GM19372 (cell line): ENCODE data around the gene CRABP2.
A peak's percentile ranks its signal among the peaks of the same experiment; 100 is the strongest.

Experiments used
- ATAC-seq: cut with Tn5 transposase; IDR thresholded peaks from one replicate; pipeline ENCODE4 v1.9.1; 2021; ENCODE audit warnings: mild to moderate bottlenecking, low read depth, moderate library complexity; ENCODE audit not compliant: unreplicated experiment

CRABP2 gene

GRCh38 chr1:156705321-156705917 lies at the start of gene CRABP2:
Gene CRABP2 (minus strand): TSS chr1:156705583. CDS start chr1:156705446, 137 bp downstream.
- no peak for ATAC-seq

GRCh38 chr1:156754219-156754618 lies 48.8 kb upstream of the CRABP2 start:
- ATAC-seq: no peak

GRCh38 chr1:156752843-156753482 lies 47.6 kb upstream of the CRABP2 start:
- ATAC-seq: no peak

GRCh38 chr1:156751757-156752481 lies 46.5 kb upstream of the CRABP2 start:
- peak; percentile 71 for ATAC-seq

GRCh38 chr1:156751451-156751756 lies 46.0 kb upstream of the CRABP2 start, which contains the start of gene HDGF:
Gene HDGF (minus strand): TSS chr1:156751675. CDS start chr1:156751429, 246 bp downstream.
- peak; percentile 25 for ATAC-seq

GRCh38 chr1:156750711-156751450 lies 45.5 kb upstream of the CRABP2 start:
- ATAC-seq: peak; percentile 6

- no peak for ATAC-seq
Observed at GRCh38 chr1:156750191-156750672, 44.8 kb upstream of the CRABP2 start.

- no peak for ATAC-seq
Observed at GRCh38 chr1:156749419-156750118, 44.2 kb upstream of the CRABP2 start.

- no peak for ATAC-seq
Observed at GRCh38 chr1:156748670-156749418, 43.5 kb upstream of the CRABP2 start.

- ATAC-seq: no peak
Observed at GRCh38 chr1:156747742-156748669, 42.6 kb upstream of the CRABP2 start.

- no peak for ATAC-seq
Observed at GRCh38 chr1:156746728-156747631, 41.6 kb upstream of the CRABP2 start.

GRCh38 chr1:156746406-156746727 lies 41.0 kb upstream of the CRABP2 start:
- no peak for ATAC-seq

GRCh38 chr1:156745881-156746280 lies 40.5 kb upstream of the CRABP2 start:
- ATAC-seq: no peak

- no peak for ATAC-seq
Observed at GRCh38 chr1:156744786-156745419, 39.5 kb upstream of the CRABP2 start.

- no peak for ATAC-seq
Observed at GRCh38 chr1:156744344-156744743, 39.0 kb upstream of the CRABP2 start.

GRCh38 chr1:156743367-156744302 lies 38.3 kb upstream of the CRABP2 start:
- no peak for ATAC-seq
